ENCODE results near the gene COL4A1.

GRCh38 chr13:110259651-110260050 lies 47.3 kb downstream of the COL4A1 start:
- TF ChIP-seq BHLHE40 (IDR thresholded peaks at IDR 0.05; ENCODE audit: low read depth, low read length) (no peak), USF2 (IDR thresholded peaks at IDR 0.05) (no peak), CHD2 (IDR thresholded peaks at IDR 0.05; ENCODE audit: low read length, partially characterized antibody) (no peak), CTCF (IDR thresholded peaks at IDR 0.05) (no peak), EP300 (IDR thresholded peaks at IDR 0.05) (no peak), PBX3 (IDR thresholded peaks at IDR 0.05) (no peak), RAD21 (conservative IDR thresholded peaks at IDR 0.05 in 1 of 2, IDR thresholded peaks at IDR 0.05 in 1 of 2) (no peak), GATA3 (IDR thresholded peaks at IDR 0.05; ENCODE audit: borderline replicate concordance) (no peak), REST (IDR thresholded peaks at IDR 0.05) (no peak), HOXA7 (CRISPR knock-in tag; IDR thresholded peaks at IDR 0.05) (no peak), JUNB (IDR thresholded peaks at IDR 0.05) (no peak), FOXS1 (CRISPR knock-in tag; IDR thresholded peaks at IDR 0.05) (no peak), POLR2A (IDR thresholded peaks at IDR 0.05; ENCODE audit: low read length) (no peak)

Measured in A549 (cell line).